HG03159 (cell line): Measurements from ENCODE around the gene PFDN2.
"Not testable (repeated sequence)": the region's sequence is repeated elsewhere in the genome, so short reads cannot be mapped to it uniquely, and the experiment has no call there.

Experiments
- ATAC-seq: cut with Tn5 transposase; IDR thresholded peaks from one replicate; pipeline ENCODE4 v1.9.1; 2021; ENCODE audit warnings: mild to moderate bottlenecking, moderate library complexity; ENCODE audit not compliant: unreplicated experiment

The PFDN2 gene

GRCh38 chr1:161082996-161083747, 34.7 kb downstream of the PFDN2 start:
- ATAC-seq: no peak

DNA sequence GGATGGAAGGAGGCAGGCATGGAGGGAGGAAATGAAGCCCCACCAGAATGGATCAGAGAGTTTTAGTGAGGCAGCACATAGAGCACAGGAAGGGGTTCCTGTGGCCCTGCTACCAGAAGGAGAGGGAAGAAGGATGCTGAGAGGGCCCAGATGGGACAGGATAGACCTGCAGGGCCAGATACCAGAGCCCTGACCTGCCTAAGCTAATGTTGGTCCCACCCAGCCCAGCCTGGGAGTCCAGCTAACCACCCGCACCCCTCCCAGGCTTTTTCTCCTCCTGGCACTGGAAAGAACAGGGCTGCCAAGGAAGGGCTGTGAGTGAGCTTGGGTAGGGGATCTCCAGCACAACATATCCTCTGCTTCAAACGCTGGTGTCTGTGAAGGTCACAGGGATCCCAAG, 35.4 kb downstream of the PFDN2 start:
- ATAC-seq: no peak

GRCh38 chr1:161081519-161081918, 36.3 kb downstream of the PFDN2 start:
- ATAC-seq: no peak

DNA sequence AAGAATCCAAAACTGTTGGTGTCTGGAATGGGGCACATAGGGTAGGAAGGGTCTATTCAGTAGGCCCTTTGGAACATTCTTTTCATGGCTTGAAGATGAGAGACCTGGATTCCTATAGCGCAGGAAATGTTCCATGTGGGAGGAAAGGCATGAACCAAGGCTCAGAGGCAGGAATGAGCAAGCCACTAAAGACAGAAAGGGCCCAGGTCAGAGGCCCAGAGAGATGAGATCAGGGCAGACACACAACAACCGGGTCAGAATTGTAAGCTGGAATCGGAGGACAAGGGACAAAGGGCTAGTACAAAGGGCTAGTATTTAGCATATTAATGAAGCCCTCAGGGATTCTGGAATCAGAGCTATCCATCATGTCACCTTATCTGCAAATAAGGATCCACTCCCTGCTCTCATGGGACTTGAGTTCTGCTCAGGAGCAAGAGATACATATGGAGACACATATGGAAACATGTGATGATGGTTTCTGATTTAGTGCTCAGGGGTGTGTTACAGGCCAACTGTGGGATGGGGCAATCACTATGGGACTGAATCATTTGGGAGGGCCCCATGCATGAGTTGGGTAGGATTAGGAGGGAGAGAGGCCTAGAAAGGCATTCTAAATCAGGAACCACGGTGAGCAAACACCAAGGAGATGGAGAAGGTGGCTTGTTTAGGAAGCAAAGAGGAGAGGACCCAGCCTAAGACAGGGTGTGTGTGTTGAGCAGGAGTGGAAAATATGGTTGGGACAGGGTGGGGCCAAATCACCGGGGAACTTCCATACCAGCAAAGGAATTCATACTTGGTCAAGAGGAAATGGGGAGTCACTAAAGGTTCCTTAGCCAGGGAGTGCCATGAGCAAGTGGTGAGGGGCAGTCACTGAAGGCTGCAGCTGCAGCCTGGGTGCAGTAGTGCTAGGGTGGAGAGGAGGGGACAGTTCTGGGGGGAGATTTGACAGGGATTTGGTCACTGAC, 37.1 kb downstream of the PFDN2 start:
- ATAC-seq: no peak

DNA sequence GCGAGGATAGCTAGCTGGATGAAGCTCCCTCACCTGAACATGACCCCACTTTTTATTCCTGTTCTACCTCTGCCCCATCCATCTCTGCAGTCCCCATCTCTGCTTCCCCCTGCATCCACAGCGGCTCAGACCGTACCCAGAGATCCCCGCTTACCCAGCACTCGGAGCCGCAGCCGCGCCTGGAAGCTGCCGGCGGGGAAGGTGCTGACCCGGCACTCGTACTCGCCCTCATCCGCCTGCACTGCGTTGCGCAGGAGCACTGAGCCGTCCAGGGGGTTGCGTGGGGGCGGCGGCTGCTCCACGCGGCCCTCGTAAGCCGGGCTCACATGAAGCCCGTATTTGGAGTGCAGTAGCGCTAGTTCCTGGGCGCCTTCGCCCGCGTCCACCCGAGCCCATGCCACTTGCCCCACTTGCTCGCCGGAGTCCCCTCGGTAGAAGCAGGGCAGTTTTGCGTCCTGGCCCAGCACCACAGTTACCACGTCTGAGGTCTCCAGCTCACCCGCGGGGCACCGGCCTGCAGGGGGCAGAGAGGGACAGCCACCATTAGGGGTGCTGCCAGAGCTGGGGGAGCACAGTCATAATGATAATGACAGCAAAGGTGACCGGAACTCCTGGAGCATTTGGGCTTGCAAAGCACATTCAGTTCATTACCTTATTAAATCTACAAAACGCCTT, 38.3 kb downstream of the PFDN2 start:
- ATAC-seq: no peak

DNA sequence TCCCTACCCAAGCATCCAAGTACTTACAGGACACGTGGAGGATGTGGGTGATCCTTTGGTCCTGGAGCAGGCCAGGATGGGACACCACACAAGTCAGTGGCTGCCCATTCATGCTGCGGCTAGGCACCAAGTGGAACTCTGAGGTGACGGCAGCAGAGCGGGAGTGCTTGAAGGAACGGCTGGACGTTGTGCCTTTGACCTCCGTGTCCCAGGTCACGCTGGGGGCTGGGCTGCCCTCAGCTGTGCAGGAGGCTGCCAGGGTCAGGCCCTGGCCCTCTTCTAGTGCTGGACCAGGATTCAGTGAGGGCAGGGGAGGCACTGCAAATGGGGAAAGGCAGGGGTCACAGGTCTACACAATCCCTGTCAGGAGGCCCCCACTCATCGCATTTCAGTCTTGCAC, 40.4 kb downstream of the PFDN2 start:
- no peak for ATAC-seq

DNA sequence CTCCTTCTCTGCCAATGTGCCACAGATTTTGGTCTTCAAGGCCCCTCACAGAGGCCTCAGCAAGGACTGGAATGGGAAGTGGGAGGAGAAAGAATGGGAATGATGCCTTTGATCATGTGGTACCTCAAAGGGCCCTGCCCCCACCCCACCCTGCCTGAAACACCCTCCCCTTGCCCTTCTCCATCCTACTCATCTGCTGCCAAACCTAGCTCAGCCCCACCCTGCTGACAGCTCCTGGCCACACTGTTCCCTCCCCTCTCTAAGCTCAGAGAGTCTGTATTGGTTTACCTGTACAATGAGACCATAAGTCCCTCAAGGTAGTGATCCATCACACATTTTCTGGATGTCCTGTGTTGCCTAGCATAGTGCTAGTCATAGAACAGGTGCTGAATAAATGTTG, 41.4 kb downstream of the PFDN2 start:
- ATAC-seq: no peak

DNA sequence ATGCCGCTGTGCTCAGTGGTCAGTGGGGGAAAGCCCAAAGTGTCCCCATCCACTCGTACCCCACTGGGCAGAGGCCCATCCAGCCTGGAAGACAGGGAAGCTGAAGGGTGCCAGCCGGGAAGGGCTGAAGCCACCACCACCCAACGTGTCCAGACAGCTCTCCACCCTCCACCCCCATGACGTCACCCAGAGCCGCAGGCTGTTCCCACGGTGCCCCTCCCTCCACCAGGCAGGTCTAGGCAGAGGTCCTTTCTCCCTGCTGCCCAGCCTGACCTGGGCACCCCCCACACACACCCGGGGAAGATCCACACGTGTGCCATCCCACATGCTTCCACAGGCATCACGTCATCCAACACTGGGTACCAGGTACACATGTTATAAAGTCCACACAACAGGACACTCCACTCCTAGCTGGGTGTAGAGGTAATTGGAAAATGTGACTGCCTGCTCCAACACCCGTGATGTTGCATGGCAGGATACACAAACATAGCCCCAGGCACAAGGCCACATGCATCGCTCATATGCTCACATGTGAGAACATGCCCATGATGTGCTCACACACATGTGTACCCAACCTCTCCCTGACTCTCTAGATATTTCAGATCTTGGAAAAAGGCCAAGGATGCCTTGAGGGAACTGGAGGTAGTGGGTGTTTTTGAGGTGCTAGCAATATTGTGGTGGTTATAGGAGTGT, 43.0 kb downstream of the PFDN2 start:
- ATAC-seq: no peak

GRCh38 chr1:161073474-161074121, 44.2 kb downstream of the PFDN2 start:
- ATAC-seq: no peak

DNA sequence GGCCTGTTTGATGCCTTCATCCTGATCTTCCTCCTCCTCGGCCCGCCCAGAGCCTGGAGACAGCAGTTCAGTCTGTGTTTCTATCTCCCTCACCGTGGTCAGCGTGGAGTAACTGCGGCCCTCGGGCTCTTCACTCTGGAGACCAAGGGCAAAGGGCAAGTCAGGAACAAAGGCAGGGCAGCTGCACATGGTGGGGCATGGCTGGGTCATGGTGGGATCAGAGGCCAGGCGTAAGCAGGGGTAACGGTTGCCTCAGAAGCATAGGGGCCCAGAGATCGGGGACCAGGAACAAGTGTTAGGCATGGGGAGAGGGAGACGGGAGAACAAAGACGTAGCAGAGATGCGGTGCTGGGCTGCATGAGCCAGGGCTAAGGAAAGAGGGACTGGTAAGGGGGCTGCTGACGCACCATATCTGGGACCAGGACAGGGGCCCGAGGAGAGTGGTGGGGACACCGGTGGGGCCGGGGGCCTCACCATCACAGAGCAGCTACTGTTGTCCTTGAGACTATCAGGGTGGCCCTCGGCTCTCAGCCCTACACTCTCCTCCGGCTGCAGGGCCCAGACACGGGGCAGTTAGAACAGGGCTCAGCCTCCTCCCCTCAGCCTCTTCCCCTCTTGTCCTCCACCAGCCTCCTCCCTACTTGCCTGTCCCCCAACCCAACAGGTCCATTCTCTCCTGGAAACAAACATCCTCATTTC, 44.9 kb downstream of the PFDN2 start:
- no peak for ATAC-seq

DNA sequence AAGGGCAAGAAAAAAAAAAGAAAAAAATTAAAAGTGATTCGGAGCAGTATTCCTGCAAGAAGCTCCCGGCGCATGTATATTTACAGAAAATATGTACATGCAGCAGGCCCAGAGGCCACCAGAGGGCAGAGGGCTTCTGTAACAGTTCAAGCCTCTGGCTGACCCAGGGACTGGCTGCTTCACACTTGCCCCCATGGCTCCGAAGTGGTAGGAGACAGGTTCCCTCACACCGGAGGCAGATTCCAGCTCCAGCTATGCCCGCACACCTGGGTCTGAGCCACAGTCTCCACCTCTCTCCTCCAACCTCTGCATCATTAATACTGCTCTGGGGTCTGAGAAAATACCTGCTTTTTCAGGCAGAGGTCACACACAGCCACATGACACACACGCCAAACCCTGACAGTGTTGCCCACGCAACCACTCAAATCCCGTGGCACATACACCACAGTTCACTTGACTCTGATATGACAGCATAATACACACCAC, 45.9 kb downstream of the PFDN2 start:
- ATAC-seq: no peak

GRCh38 chr1:161070761-161071160, 47.1 kb downstream of the PFDN2 start:
- ATAC-seq: no peak

DNA sequence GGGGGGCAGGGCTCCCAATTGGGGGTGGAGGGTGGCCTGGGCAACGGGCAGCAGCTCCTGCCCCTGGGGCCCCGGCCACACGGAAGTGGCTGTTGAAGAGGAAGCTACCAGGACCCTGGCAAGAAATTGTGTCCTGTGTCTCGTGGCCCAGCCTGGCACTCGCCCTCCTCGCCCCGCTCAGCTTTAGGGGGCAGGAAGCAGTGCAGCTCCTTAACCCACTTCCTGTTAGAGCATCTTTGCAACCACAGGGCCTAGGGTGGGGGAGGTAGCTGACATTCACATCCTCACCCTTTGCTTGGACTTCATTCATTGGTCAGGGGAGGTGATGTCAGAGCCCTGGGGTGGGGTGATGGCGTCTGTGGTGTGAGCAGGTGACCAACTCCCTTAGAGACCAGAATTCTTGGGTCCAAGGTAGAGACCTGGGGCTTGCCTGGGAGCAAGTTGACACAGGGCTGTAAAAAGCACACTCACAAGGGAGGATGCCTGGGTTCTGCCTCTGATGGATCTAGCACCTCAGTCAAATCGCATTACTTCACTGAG, 48.0 kb downstream of the PFDN2 start, which contains the start of gene ARHGAP30:
ARHGAP30 (minus strand) TSS at position 161 of the 540 bp plus-strand sequence. CDS start 267 bp downstream, outside the sequence.
- peak; percentile 69 for ATAC-seq

DNA sequence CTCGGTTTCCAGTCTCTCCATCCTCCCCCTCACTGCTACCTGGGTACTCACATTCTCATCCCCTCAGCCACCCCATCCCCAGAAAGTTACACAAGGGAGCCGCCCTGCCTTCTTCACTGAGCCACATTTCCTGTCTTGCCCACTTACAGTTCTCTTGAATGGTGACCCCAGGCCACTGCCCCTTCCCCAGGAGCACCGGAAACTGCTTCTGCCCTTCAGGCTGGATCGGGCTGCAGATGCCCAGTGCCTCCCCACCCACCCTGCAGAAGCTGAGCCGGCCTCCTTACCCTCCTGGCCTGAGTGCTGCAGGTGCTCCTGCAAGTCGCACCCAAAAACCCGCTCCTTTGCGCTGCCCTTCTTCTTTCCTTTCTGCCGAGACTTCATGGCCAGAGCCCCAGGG, 48.6 kb downstream of the PFDN2 start:
- ATAC-seq: peak; percentile 9

DNA sequence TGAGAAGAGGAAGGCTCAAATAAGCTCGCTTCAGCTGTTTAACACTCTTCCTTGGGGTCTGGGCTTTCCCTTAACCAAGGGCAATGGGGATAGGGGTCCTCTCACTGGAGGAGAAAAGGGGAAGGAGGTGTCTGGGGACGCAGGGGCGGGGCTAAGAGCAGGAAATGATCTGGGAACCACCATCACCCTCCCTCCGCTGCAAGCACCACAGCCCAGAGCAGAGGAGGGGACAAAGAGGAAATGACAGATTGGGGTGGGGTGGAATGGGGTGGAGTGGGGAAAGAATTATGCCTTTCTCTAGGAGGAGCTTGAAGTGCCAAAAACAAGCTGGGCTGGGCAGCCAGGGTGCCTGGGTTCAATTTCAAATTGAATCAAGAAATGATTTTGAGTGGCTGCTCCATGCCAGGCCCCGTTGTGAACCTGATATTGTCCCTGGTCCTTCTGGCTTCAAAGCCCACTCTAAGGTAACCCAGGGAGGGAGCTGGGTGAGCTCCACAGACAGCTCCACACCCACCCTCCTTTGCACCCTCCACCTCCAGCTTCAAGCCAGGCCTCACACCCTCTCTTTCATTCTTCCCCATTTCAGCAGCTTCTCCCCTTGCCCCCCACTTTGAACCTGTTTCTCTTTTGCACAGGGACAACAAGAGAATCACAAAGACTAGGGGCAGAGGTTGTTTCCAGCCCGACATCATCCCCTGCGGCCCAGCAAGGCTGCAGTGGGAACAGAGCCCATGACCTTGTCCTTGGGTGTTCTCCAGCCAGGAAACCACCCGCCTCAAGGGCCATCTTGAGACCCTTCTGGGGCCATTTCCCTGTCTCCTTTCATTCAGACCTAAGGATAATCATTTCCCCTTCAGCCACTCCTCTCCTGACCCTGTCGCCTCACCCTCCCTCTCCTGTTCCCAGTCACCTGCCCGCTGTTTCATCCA, 49.3 kb downstream of the PFDN2 start:
- ATAC-seq: peak; percentile 49

DNA sequence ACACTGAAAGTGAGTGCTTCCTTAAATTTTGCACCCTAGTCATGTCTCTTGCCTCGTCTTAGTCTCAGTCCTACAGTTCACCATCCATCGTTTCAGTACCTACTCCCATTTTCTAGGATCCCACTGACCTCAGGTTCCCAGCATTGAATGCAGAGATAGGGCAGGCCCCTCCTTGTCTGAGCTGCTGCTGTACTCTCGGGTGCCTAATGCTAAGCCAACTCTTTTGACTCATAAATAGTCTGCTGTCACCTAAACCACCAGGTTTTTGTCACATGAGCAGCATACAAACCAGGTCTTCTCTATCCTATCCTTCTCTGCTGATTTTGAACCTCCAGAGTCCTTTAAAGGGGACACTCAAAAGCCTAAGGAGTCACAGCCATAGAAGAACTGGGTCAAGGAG, 51.1 kb downstream of the PFDN2 start:
- no peak for ATAC-seq

DNA sequence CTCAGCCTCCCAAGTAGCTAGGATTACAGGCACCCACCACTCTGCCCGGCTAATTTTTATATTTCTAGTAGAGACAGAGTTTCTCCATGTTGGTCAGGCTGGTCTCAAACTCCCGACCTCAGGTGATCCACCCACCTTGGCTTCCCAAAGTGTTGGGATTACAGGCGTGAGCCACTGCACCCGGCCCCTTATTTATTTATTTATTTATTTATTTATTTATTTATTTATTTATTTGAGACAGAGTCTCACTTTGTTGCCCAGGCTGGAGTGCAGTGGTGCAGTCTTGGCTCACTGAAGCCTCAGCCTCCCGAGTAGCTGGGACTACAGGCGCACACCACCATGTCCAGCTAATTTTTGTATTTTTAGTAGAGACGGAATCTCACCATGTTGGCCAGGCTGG, 52.2 kb downstream of the PFDN2 start:
- ATAC-seq: not testable (repeated sequence)

GRCh38 chr1:161063936-161064335, 53.9 kb downstream of the PFDN2 start:
- ATAC-seq: not testable (repeated sequence)
